Measurements from ENCODE around the gene ARHGAP15. TPM values are rescaled to one million over a fixed set of nuclear protein-coding genes. Genes with fewer than 3 reads are reported as not detected.

Gene ARHGAP15
- total RNA-seq, 1 donor from 2014 or later = not detected

- no peak for TF ChIP-seq CTCF (conservative IDR thresholded peaks at IDR 0.05; ENCODE audit: low read depth, low read length)
These were observed 597.1 kb downstream of the ARHGAP15 start for GRCh38 chr2:143726151-143726845.

GRCh38 chr2:143728498-143728897 is 599.3 kb downstream of the ARHGAP15 start:
- TF ChIP-seq CTCF (conservative IDR thresholded peaks at IDR 0.05; ENCODE audit: low read depth, low read length) = no peak
- DNase-seq (ENCODE audit: low read depth) = no peak
- H3K4me3 ChIP-seq (ENCODE audit: low read depth, low read length) = no peak overlapping the region

More at GRCh38 chr2:143726151-143726845, 597.1 kb downstream of the ARHGAP15 start:
- DNase-seq (ENCODE audit: low read depth) = no peak
- H3K4me3 ChIP-seq (ENCODE audit: low read depth, low read length) = no peak overlapping the region

- H3K4me3 ChIP-seq (ENCODE audit: low read depth, low read length) = no peak overlapping the region
- DNase-seq (ENCODE audit: low read depth) = no peak
- no peak for TF ChIP-seq CTCF (conservative IDR thresholded peaks at IDR 0.05; ENCODE audit: low read depth, low read length)
These were observed 600.1 kb downstream of the ARHGAP15 start for GRCh38 chr2:143729296-143729814.

- TF ChIP-seq CTCF (conservative IDR thresholded peaks at IDR 0.05; ENCODE audit: low read depth, low read length) = no peak
- no peak overlapping the region for H3K4me3 ChIP-seq (ENCODE audit: low read depth, low read length)
- no peak for DNase-seq (ENCODE audit: low read depth)
These were observed 601.1 kb downstream of the ARHGAP15 start for GRCh38 chr2:143730155-143730952.

GRCh38 chr2:143730953-143731260 is 601.7 kb downstream of the ARHGAP15 start:
- TF ChIP-seq CTCF (conservative IDR thresholded peaks at IDR 0.05; ENCODE audit: low read depth, low read length) = no peak
- H3K4me3 ChIP-seq (ENCODE audit: low read depth, low read length) = no peak overlapping the region
- DNase-seq (ENCODE audit: low read depth) = no peak

GRCh38 chr2:143732076-143732475 is 602.9 kb downstream of the ARHGAP15 start:
- DNase-seq (ENCODE audit: low read depth) = peak; percentile 18
- no peak for TF ChIP-seq CTCF (conservative IDR thresholded peaks at IDR 0.05; ENCODE audit: low read depth, low read length)

More at GRCh38 chr2:143732076-143732475, 602.9 kb downstream of the ARHGAP15 start:
- no peak overlapping the region for H3K4me3 ChIP-seq (ENCODE audit: low read depth, low read length)
